K562 (cell line): ENCODE data around the gene TMEM273. TPM values are rescaled to one million over a fixed set of nuclear protein-coding genes. Genes with fewer than 3 reads are reported as not detected.

Source experiments
- ATAC-seq: fragments of 200-7000 bp; cut with Tn5 transposase; 3 replicates; pipeline ENCODE4 v1.9.1; 2020; ENCODE audit warnings: moderate library complexity
- BruUV-seq: library from RNA; stranded (reverse); fragments of 400-500 nt; replicated peaks from 2 replicates; lab custom pipeline; 2021; lab: Mats Ljungman, UMichigan
- CTCF ChIA-PET: fragments of 300-600 bp; formaldehyde crosslinking; extraction: SDS; loops from one replicate; lab custom pipeline; 2021; ENCODE audit warnings: low intra/inter-chr PET ratio; lab: Yijun Ruan, JAX
- POLR2A ChIA-PET: fragments of 300-600, 350-650 bp; sonication (Branson Sonifier 250); formaldehyde crosslinking; extraction: SDS; loops from one replicate; lab custom pipeline; 2021; ENCODE audit warnings: antibody characterized with exemption, inconsistent platforms; lab: Yijun Ruan, JAX
- DNase-seq, 4 experiments: peaks; one replicate each; pipeline versions ENCODE4 v3.0.0 to v3.0.0-alpha.2; 2011 to 2018; ENCODE audit warnings: low spot score in 3 of 4, mixed read lengths in 3 of 4; ENCODE audit errors: extremely low read depth in 1 of 4
- FAIRE-seq: peaks from 2 replicates; lab custom pipeline; 2011; peaks lifted over from hg19 to GRCh38; lab: Jason Lieb, UNC
- H2AFZ ChIP-seq: 2 replicates; pipeline ENCODE4 v1.6.0; 2011; ENCODE audit warnings: low read depth, low read length, control low read depth, inconsistent platforms
- H3K27ac ChIP-seq: fragments of 200-600 bp; 3 replicates; pipeline ENCODE4 v1.8.0; 2011; ENCODE audit warnings: low read depth, mild to moderate bottlenecking, control low read depth, inconsistent platforms, low read length, moderate library complexity, mixed read lengths; ENCODE audit errors: extremely low read depth
- H3K27me3 ChIP-seq, 2 experiments: fragments of 300-600 bp in 1 of 2; 2 replicates in 1 of 2; 3 replicates in 1 of 2; pipeline versions ENCODE4 v1.6.0 to v1.8.0; 2011; ENCODE audit warnings: inconsistent platforms in 2 of 2, low read length in 2 of 2, mild to moderate bottlenecking in 1 of 2, mixed read lengths in 1 of 2, moderate library complexity in 1 of 2; ENCODE audit not compliant: control insufficient read depth in 2 of 2, insufficient read depth in 2 of 2
- H3K36me3 ChIP-seq: fragments of 300-600 bp; 3 replicates; pipeline ENCODE4 v1.8.0; 2011; ENCODE audit warnings: mild to moderate bottlenecking, low read length, inconsistent platforms; ENCODE audit not compliant: control insufficient read depth, insufficient read depth
- H3K4me1 ChIP-seq, 2 experiments: fragments of 200-600 bp in 1 of 2; replicated peaks in 1 of 2; 2 replicates in 1 of 2; 3 replicates in 1 of 2; pipeline versions ENCODE4 v1.5.1 to v1.8.0; 2011; ENCODE audit warnings: inconsistent platforms in 2 of 2, low read length in 2 of 2, mild to moderate bottlenecking in 1 of 2, mixed read lengths in 1 of 2, moderate library complexity in 1 of 2; ENCODE audit not compliant: control insufficient read depth in 2 of 2, insufficient read depth in 2 of 2
- H3K4me2 ChIP-seq: 2 replicates; pipeline ENCODE4 v1.6.1; 2011; ENCODE audit warnings: low read length, control low read depth, inconsistent platforms, mixed read lengths; ENCODE audit not compliant: insufficient read depth
- H3K4me3 ChIP-seq: fragments of 200-600 bp; sonication (generic), shearing (Covaris generic); 2 replicates; pipeline ENCODE4 v1.5.1; 2016; ENCODE audit warnings: control low read depth, inconsistent platforms
- H3K79me2 ChIP-seq: fragments of 200-600 bp; 3 replicates; pipeline ENCODE4 v1.8.0; 2011; ENCODE audit warnings: low read length, inconsistent platforms; ENCODE audit not compliant: control insufficient read depth, insufficient read depth
- H3K9ac ChIP-seq, 2 experiments: 2 replicates each; pipeline versions ENCODE4 v1.6.0 to v1.6.1; 2011; ENCODE audit warnings: low read depth in 2 of 2, low read length in 2 of 2, control low read depth in 1 of 2, inconsistent platforms in 1 of 2, mild to moderate bottlenecking in 1 of 2, mixed read lengths in 1 of 2; ENCODE audit not compliant: insufficient read depth in 1 of 2
- H3K9me1 ChIP-seq: one replicate; pipeline ENCODE4 v1.6.0; 2011; ENCODE audit warnings: inconsistent platforms, mild to moderate bottlenecking, low read length, moderate library complexity; ENCODE audit not compliant: control insufficient read depth, insufficient read depth
- H3K9me3 ChIP-seq: replicated peaks from 2 replicates; pipeline ENCODE4 v1.5.1; 2011; ENCODE audit warnings: low read depth, low read length, inconsistent platforms; ENCODE audit not compliant: control insufficient read depth, insufficient read depth
- H4K20me1 ChIP-seq: replicated peaks from 2 replicates; pipeline ENCODE4 v1.6.1; 2011; ENCODE audit warnings: low read length, inconsistent platforms, mixed read lengths; ENCODE audit not compliant: control insufficient read depth, insufficient read depth
- ERF ChIP-seq: fragments of 450-650 bp; formaldehyde crosslinking; IDR thresholded peaks from 2 replicates; pipeline ENCODE4 v1.4.0; 2020; ENCODE audit warnings: mild to moderate bottlenecking, mixed read lengths
- ETS1 ChIP-seq: conservative IDR thresholded peaks from 2 replicates; pipeline ENCODE4 v1.6.1; 2011; ENCODE audit warnings: low read depth, mild to moderate bottlenecking, low read length; ENCODE audit not compliant: control insufficient read depth
- HDAC2 ChIP-seq: fragments of 450-650 bp; IDR thresholded peaks from 2 replicates; pipeline ENCODE4 v1.6.1; 2016; ENCODE audit warnings: mild to moderate bottlenecking
- KAT7 ChIP-seq: sonication (generic); formaldehyde crosslinking; IDR thresholded peaks from 2 replicates; pipeline ENCODE4 v1.8.0; 2022; ENCODE audit warnings: missing genetic modification reagents, mild to moderate bottlenecking, borderline replicate concordance
- NRF1 ChIP-seq, 2 experiments: fragments of 450-650 bp; IDR thresholded peaks in 1 of 2; conservative IDR thresholded peaks in 1 of 2; 2 replicates each; pipeline ENCODE4 v1.6.1; 2014; ENCODE audit warnings: mild to moderate bottlenecking in 2 of 2
- RBFOX2 ChIP-seq: fragments of 200-400 bp; formaldehyde crosslinking; IDR thresholded peaks from 2 replicates; pipeline ENCODE4 v1.6.1; 2017; ENCODE audit warnings: low read depth, mild to moderate bottlenecking, low read length, moderate library complexity
- ZNF436 ChIP-seq: fragments of 250-450, 450-650 bp; sonication (Bioruptor Pico); formaldehyde crosslinking; IDR thresholded peaks from 2 replicates; pipeline ENCODE4 v1.7.0; 2020; ENCODE audit warnings: mild to moderate bottlenecking
- ZNF609 ChIP-seq: sonication (generic); formaldehyde crosslinking; IDR thresholded peaks from 2 replicates; pipeline ENCODE4 v1.8.1; 2023; ENCODE audit warnings: missing genetic modification reagents, mild to moderate bottlenecking, borderline replicate concordance
- ZNF740 ChIP-seq, 3 experiments: fragments of 200-800 bp in 1 of 3; sonication (Bioruptor generic) in 1 of 3; sonication (generic) in 1 of 3; formaldehyde crosslinking in 1 of 3; IDR thresholded peaks; 2 replicates each; pipeline versions ENCODE4 v1.6.1 to v1.8.0; 2016 to 2022; ENCODE audit warnings: mild to moderate bottlenecking in 2 of 3, missing compliant biosample characterization in 2 of 3, missing genetic modification characterization in 2 of 3, missing genetic modification reagents in 1 of 3
- WGBS: fragments of 100-300 bp; shearing (Covaris generic); methylation state at CpG from one replicate; pipeline ENCODE4 v1.1.6; 2016; ENCODE audit warnings: low coverage, mixed read lengths; ENCODE audit not compliant: insufficient coverage; ENCODE audit errors: missing lambda C conversion rate; 5-methylcytosine and 5-hydroxymethylcytosine counted together
- in situ Hi-C: fragments of 300-500 bp; cut with MboI; formaldehyde crosslinking; loops from 4 replicates; pipeline ENCODE4 v1.15.0; 2018; ENCODE audit warnings: inconsistent platforms, mixed read lengths
- intact Hi-C: fragments of 100-400 bp; cut with micrococcal nuclease; formaldehyde crosslinking; loops from 2 replicates; pipeline ENCODE4 v1.14.2; 2022
- polyA plus RNA-seq, 8 experiments: library from polyadenylated mRNA; depleted of rRNA in 4 of 8; stranded (reverse) in 5 of 8; unstranded in 3 of 8; fragments of >200 nt; fragmentation: Nextera tagmentation in 2 of 8; fragmentation: Illumina TruSeq in 1 of 8; extraction: Ambion mirVana in 2 of 8; extraction: Trizol in 1 of 8; gene quantifications; 2 replicates each; pipeline versions ENCODE4 v1.2.1 to v1.2.3, GENCODE V29; 2011 to 2014; ENCODE audit warnings: inconsistent platforms in 1 of 8, missing spikeins in 1 of 8
- total RNA-seq, 7 experiments: library from RNA; depleted of rRNA in 6 of 7; stranded (reverse); fragments of >200 nt in 6 of 7; fragmentation: Illumina TruSeq in 2 of 7; extraction: Trizol in 2 of 7; gene quantifications; 2 replicates each; pipeline versions ENCODE4 v1.2.1 to v1.2.3, GENCODE V29; 2011 to 2021; ENCODE audit warnings: low replicate concordance in 1 of 7
- TF ChIP-seq, protein P1 (sequence below), 2 experiments: fragments of 450-650 bp in 1 of 2; sonication (generic) in 1 of 2; formaldehyde crosslinking; conservative IDR thresholded peaks; 2 replicates each; pipeline versions ENCODE4 v1.4.0 to v1.8.1; 2020 to 2022; ENCODE audit warnings: mild to moderate bottlenecking in 1 of 2, missing genetic modification reagents in 1 of 2

TMEM273 gene
- total and polyA plus RNA-seq, 9 of the 15 experiments (the other 6 are each of a cell fraction or from before 2014, with no cell fraction given) = 39.2 to 131 (median 95.6) TPM

DNA sequence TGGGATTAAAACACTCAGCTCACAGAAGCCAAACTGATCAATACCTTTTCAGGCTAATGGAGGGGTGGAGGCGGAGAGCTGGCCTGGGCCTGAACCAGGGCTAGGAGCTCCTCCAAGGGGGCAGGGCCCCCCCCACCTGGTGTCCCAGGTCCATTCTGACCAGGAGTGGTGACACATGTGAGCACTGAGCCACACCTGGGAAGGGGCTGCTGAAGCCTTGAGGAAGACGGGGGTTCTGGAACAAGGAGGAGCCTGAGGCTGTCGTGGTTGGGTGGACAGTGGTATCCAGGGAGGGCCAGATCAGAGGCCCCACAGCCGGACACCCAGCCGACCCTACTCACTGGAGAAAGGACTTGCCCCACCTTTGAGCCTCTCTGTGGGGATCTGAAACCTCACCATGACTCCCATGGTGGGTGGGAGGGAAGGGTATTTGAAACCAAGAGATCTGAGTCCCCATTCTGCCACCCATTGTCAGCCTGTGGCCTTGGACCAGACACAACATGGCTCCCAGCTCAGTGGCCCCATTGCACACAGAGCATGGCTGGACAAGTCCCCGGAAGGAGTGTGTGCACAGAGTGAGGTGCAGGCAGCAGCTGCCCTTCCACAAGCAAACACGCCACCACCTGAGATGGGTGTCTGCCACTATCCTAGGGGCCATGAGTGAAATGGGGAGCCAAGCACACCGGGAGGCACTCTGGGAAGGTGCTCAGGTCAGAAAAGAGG is 12.4 kb downstream of the TMEM273 start:
- peak overlapping the region in 1 of 2 experiments; percentile 28; a peak in 2 of 4 replicates for H3K9ac ChIP-seq
- DNase-seq (peak in 1 of 4 experiments; percentile 5), FAIRE-seq (no peak), ATAC-seq (no peak)
- H2AFZ ChIP-seq = no peak overlapping the region
- CTCF ChIA-PET = no interaction called here
- H3K9me3 ChIP-seq = no peaks in the 10 kb centered on the region
- in situ Hi-C loops (no loop called here), intact Hi-C loops (loop anchor here (2.0 kb wide), 1 partner anchor 125 kb away; no protein-coding TSS in a partner anchor)
- H4K20me1 ChIP-seq = no peaks in the 10 kb centered on the region
- no peak overlapping the region for H3K4me2 ChIP-seq
- peaks cover 29% of the 10 kb centered on the region; the same call in 1 of the 3 replicates for H3K36me3 ChIP-seq
- no TSS peak for BruUV-seq
- WGBS = 83% methylated on average over 8 of the region's 8 CpGs
- no peaks in the 10 kb centered on the region for H3K27me3 ChIP-seq
- H3K79me2 ChIP-seq = peaks cover 89% of the 10 kb centered on the region
- no peak overlapping the region; the same call in 2 of the 3 replicates for H3K27ac ChIP-seq
- peaks cover 12% of the 10 kb centered on the region for H3K9me1 ChIP-seq
- POLR2A ChIA-PET = interaction anchor here (0.6 to 1.8 kb wide), 11 partner anchors 9 to 333 kb away, joined by 3 to 7 read pairs (median 3); partner anchors contain the start of gene TMEM273
- H3K4me3 ChIP-seq = no peak overlapping the region
- H3K4me1 ChIP-seq = peaks cover 86 to 98% of the 10 kb centered on the region in 2 experiments
- TF ChIP-seq HDAC2 (no peak), ZNF436 (CRISPR knock-in tag) (no peak), ERF (CRISPR knock-in tag) (0 out of 2 replicates have a peak, but pooled peaks have one; percentile 20), NRF1 (conservative IDR thresholded peaks at IDR 0.05 in 1 of 2, IDR thresholded peaks at IDR 0.05 in 1 of 2) (no peak), KAT7 (CRISPR knock-in tag) (no peak), ETS1 (no peak), ZNF609 (CRISPR knock-in tag) (no peak), ZNF740 (CRISPR knock-in tag; IDR thresholded peaks at IDR 0.05) (peak; percentile 63; the same call in 1 of the 2 replicates), ZNF740 (tag; IDR thresholded peaks at IDR 0.05) (0 out of 4 replicates have a peak, but pooled peaks of 1 of the 2 experiments have one; percentile 42), RBFOX2 (peak; percentile 27; the same call in 1 of the 2 replicates)
- TF ChIP-seq, protein P1, sequence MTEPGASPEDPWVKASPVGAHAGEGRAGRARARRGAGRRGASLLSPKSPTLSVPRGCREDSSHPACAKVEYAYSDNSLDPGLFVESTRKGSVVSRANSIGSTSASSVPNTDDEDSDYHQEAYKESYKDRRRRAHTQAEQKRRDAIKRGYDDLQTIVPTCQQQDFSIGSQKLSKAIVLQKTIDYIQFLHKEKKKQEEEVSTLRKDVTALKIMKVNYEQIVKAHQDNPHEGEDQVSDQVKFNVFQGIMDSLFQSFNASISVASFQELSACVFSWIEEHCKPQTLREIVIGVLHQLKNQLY (CRISPR knock-in tag; conservative IDR thresholded peaks at IDR 0.05) = no peak
